WTC11 (cell line): ENCODE measurements around the gene BRS3. TPM values are rescaled to one million over a fixed set of nuclear protein-coding genes. Genes with fewer than 3 reads are reported as not detected.

Experiments used
- ATAC-seq: fragments of 200-7000 bp; cut with Tn5 transposase; 2 replicates; pipeline ENCODE4 v1.10.0; 2021; ENCODE audit warnings: mild to moderate bottlenecking, moderate library complexity
- CTCF ChIA-PET: fragments of 300-600 bp; sonication (Branson Sonifier 250); formaldehyde crosslinking; loops from one replicate; lab custom pipeline; 2021; ENCODE audit warnings: antibody characterized with exemption; lab: Charles Lee
- POLR2A ChIA-PET: fragments of 350-600 bp; sonication (Branson Sonifier 250); formaldehyde crosslinking; loops from one replicate; lab custom pipeline; 2021; ENCODE audit warnings: antibody characterized with exemption; lab: Charles Lee
- DNase-seq: peaks from one replicate; pipeline ENCODE4 v3.0.0; 2021; ENCODE audit warnings: low spot score
- H3K27ac Mint-ChIP-seq: 2 replicates; pipeline ENCODE4 v1.8.0; 2021; ENCODE audit warnings: mixed read lengths
- H3K27me3 Mint-ChIP-seq: 2 replicates; pipeline ENCODE4 v1.8.0; 2021; ENCODE audit warnings: low read depth, mild to moderate bottlenecking, moderate library complexity, mixed read lengths
- H3K36me3 Mint-ChIP-seq: 2 replicates; pipeline ENCODE4 v1.8.0; 2021; ENCODE audit warnings: mixed read lengths
- H3K4me1 Mint-ChIP-seq: 2 replicates; pipeline ENCODE4 v1.8.0; 2022; ENCODE audit warnings: mixed read lengths
- H3K4me3 Mint-ChIP-seq: 2 replicates; pipeline ENCODE4 v1.8.0; 2021; ENCODE audit warnings: mild to moderate bottlenecking, moderate library complexity, mixed read lengths
- H3K9me3 Mint-ChIP-seq: 2 replicates; pipeline ENCODE4 v1.8.0; 2021; ENCODE audit warnings: mixed read lengths
- ATF6 ChIP-seq: sonication (generic); formaldehyde crosslinking; IDR thresholded peaks from 2 replicates; pipeline ENCODE4 v1.8.1; 2023; ENCODE audit warnings: mild to moderate bottlenecking, missing genetic modification reagents
- CREM ChIP-seq: sonication (generic); formaldehyde crosslinking; IDR thresholded peaks from 2 replicates; pipeline ENCODE4 v1.8.1; 2022; ENCODE audit warnings: mild to moderate bottlenecking, missing genetic modification reagents, moderate library complexity
- E2F4 ChIP-seq: sonication (generic); formaldehyde crosslinking; IDR thresholded peaks from 2 replicates; pipeline ENCODE4 v1.8.1; 2022; ENCODE audit warnings: low read depth, mild to moderate bottlenecking, moderate library complexity, missing genetic modification reagents, borderline replicate concordance
- ETV6 ChIP-seq: sonication (generic); formaldehyde crosslinking; IDR thresholded peaks from 2 replicates; pipeline ENCODE4 v1.8.1; 2022; ENCODE audit warnings: mild to moderate bottlenecking, missing genetic modification reagents
- GABPB1 ChIP-seq: sonication (generic); formaldehyde crosslinking; IDR thresholded peaks from 2 replicates; pipeline ENCODE4 v1.8.1; 2023; ENCODE audit warnings: mild to moderate bottlenecking, missing genetic modification reagents
- GRHL2 ChIP-seq: fragments of 250-450 bp; sonication (Bioruptor Pico); IDR thresholded peaks from 2 replicates; pipeline ENCODE4 v1.8.0; 2022; ENCODE audit warnings: mild to moderate bottlenecking, moderate library complexity; ENCODE audit not compliant: insufficient replicate concordance, severe bottlenecking
- JAZF1 ChIP-seq: fragments of 250-450 bp; sonication (Bioruptor Pico); IDR thresholded peaks from 2 replicates; pipeline ENCODE4 v1.9.0; 2021; ENCODE audit warnings: moderate library complexity, mild to moderate bottlenecking, inconsistent platforms
- NFATC4 ChIP-seq: fragments of 250-450 bp; sonication (Bioruptor Pico); IDR thresholded peaks from 2 replicates; pipeline ENCODE4 v1.9.0; 2021; ENCODE audit warnings: mild to moderate bottlenecking
- NFE2L1 ChIP-seq: sonication (generic); formaldehyde crosslinking; IDR thresholded peaks from 2 replicates; pipeline ENCODE4 v1.8.1; 2023; ENCODE audit warnings: missing genetic modification reagents
- NR3C1 ChIP-seq: sonication (generic); formaldehyde crosslinking; conservative IDR thresholded peaks from 2 replicates; pipeline ENCODE4 v1.8.1; 2023; ENCODE audit warnings: low read depth, mild to moderate bottlenecking, missing genetic modification reagents
- PREB ChIP-seq: sonication (generic); formaldehyde crosslinking; IDR thresholded peaks from 2 replicates; pipeline ENCODE4 v1.8.1; 2022; ENCODE audit warnings: mild to moderate bottlenecking, missing genetic modification reagents, moderate library complexity, borderline replicate concordance
- RELA ChIP-seq: sonication (generic); formaldehyde crosslinking; IDR thresholded peaks from 2 replicates; pipeline ENCODE4 v1.8.1; 2022; ENCODE audit warnings: missing genetic modification reagents, mild to moderate bottlenecking, borderline replicate concordance
- TP53 ChIP-seq: sonication (generic); formaldehyde crosslinking; IDR thresholded peaks from 2 replicates; pipeline ENCODE4 v1.8.1; 2023; ENCODE audit warnings: mild to moderate bottlenecking, missing genetic modification reagents
- USF1 ChIP-seq: sonication (generic); formaldehyde crosslinking; IDR thresholded peaks from 2 replicates; pipeline ENCODE4 v1.8.0; 2022; ENCODE audit warnings: mild to moderate bottlenecking, missing genetic modification reagents
- ZBTB21 ChIP-seq: sonication (generic); formaldehyde crosslinking; IDR thresholded peaks from 2 replicates; pipeline ENCODE4 v1.8.1; 2023; ENCODE audit warnings: mild to moderate bottlenecking, missing genetic modification reagents, borderline replicate concordance
- ZNF416 ChIP-seq: fragments of 250-450 bp; sonication (Bioruptor Pico); IDR thresholded peaks from 2 replicates; pipeline ENCODE4 v1.9.0; 2021; ENCODE audit warnings: mild to moderate bottlenecking, inconsistent platforms
- total RNA-seq: library from RNA; stranded (reverse); gene quantifications from 3 replicates; pipeline ENCODE4 v1.2.3, GENCODE V29; 2021
- TF ChIP-seq, protein P1 (sequence below): sonication (generic); formaldehyde crosslinking; IDR thresholded peaks from 2 replicates; pipeline ENCODE4 v1.8.1; 2023; ENCODE audit warnings: mild to moderate bottlenecking, missing genetic modification reagents, moderate library complexity
- TF ChIP-seq, protein P2 (sequence below): fragments of 250-450 bp; sonication (Bioruptor Pico); conservative IDR thresholded peaks from 2 replicates; pipeline ENCODE4 v1.9.0; 2021; ENCODE audit warnings: mild to moderate bottlenecking

The BRS3 gene
- total RNA-seq, 1 experiment from 2014 or later, result not detected

GRCh38 chrX:136447308-136447707 lies 40.4 kb upstream of the BRS3 start:
- Mint-ChIP-seq H3K4me3 (no peak overlapping the region), H3K9me3 (peaks cover 7% of the 10 kb centered on the region; the same call in 1 of the 2 replicates), H3K4me1 (no peaks in the 10 kb centered on the region), H3K27ac (no peak overlapping the region), H3K36me3 (peaks cover 6% of the 10 kb centered on the region)
- POLR2A ChIA-PET, result no interaction called here
- ATAC-seq (no peak), DNase-seq (no peak)
- CTCF ChIA-PET, result no interaction called here
- TF ChIP-seq NFE2L1 (CRISPR knock-in tag) (no peak), ETV6 (CRISPR knock-in tag) (no peak), CREM (CRISPR knock-in tag) (no peak), RELA (CRISPR knock-in tag) (no peak), PREB (CRISPR knock-in tag) (no peak), GRHL2 (CRISPR knock-in tag) (no peak), GABPB1 (no peak), ZNF416 (CRISPR knock-in tag) (no peak), JAZF1 (no peak)
- TF ChIP-seq, all 79 proteins: peak for 0
- no peaks in the 10 kb centered on the region; the same call in 1 of the 2 replicates for H3K27me3 Mint-ChIP-seq

DNA sequence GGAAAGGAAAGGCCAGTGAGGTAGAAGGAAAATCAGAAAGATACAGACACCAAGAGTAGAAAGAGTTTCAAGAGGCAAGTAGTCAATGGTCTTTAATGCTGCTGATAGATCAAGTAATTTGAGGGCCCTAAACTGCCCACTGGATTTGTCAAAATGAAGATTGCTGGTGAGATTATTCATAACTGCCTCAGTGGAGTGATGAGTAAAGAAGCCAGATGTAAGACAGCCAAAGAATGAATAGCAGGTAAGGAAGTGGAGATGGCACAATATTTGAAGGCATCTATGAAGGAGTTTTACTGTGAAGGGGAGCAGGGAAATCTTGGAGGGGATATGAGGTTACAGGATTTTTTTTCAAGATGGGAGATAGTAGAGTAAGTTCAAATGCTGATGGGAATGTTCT lies 39.8 kb upstream of the BRS3 start:
- Mint-ChIP-seq H3K27ac (no peak overlapping the region), H3K9me3 (peaks cover 7% of the 10 kb centered on the region; the same call in 1 of the 2 replicates), H3K4me3 (no peak overlapping the region), H3K27me3 (no peaks in the 10 kb centered on the region; the same call in 1 of the 2 replicates), H3K4me1 (no peaks in the 10 kb centered on the region)
- ATAC-seq (no peak), DNase-seq (no peak)
- TF ChIP-seq E2F4 (CRISPR knock-in tag), result no peak
- no peak for TF ChIP-seq ZBTB21 (CRISPR knock-in tag)
- no peak for TF ChIP-seq PREB (CRISPR knock-in tag)
- no peak for TF ChIP-seq USF1 (CRISPR knock-in tag)
- no peak for TF ChIP-seq NFATC4 (CRISPR knock-in tag)
- no peak for TF ChIP-seq NR3C1 (CRISPR knock-in tag)
- TF ChIP-seq, protein P1, sequence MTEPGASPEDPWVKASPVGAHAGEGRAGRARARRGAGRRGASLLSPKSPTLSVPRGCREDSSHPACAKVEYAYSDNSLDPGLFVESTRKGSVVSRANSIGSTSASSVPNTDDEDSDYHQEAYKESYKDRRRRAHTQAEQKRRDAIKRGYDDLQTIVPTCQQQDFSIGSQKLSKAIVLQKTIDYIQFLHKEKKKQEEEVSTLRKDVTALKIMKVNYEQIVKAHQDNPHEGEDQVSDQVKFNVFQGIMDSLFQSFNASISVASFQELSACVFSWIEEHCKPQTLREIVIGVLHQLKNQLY (CRISPR knock-in tag), result no peak
- TF ChIP-seq ATF6 (CRISPR knock-in tag), result no peak
- no peak for TF ChIP-seq TP53 (CRISPR knock-in tag)
- TF ChIP-seq, protein P2, sequence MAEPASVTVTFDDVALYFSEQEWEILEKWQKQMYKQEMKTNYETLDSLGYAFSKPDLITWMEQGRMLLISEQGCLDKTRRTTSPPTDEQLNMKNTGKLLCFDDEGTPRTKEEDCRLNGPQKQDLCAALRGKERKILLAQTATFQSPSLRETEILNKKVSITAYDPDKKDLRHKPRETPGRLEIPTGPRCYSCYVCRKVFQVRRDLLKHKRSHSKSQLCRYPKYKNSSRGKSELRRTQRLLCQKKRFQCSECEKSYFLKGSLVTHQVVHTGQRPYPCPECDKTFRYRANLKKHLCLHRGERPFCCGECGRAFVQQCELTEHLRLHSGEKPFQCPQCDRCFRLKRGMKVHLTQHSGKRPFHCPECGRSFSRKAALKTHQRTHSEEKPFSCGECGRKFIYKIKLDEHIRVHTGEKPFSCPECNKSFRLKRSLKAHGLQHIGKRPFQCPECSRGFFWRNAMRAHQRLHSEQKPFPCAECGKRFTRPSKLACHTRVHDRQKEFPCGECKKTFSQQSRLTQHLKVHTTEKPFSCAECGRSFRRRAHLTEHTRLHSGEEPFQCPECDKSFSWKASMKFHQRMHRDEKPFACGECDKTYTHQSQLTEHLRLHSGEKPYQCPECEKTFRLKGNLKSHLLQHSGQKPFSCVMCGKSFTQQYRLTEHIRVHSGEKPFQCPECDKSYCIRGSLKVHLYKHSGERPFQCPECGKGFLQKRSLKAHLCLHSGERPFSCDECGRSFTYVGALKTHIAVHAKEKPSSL (CRISPR knock-in tag), result no peak
- TF ChIP-seq, all 79 proteins: peak for 0
- ChIA-PET CTCF (no interaction called here), POLR2A (no interaction called here)
- peaks cover 6% of the 10 kb centered on the region for H3K36me3 Mint-ChIP-seq
